Measurements from ENCODE around the gene TTLL10. TPM values are rescaled to one million over a fixed set of nuclear protein-coding genes. Genes with fewer than 3 reads are reported as not detected.

Gene TTLL10
- total and polyA plus RNA-seq, 4 experiments from 2014 or later = 0.27 to 0.45 TPM; not detected in 2

DNA sequence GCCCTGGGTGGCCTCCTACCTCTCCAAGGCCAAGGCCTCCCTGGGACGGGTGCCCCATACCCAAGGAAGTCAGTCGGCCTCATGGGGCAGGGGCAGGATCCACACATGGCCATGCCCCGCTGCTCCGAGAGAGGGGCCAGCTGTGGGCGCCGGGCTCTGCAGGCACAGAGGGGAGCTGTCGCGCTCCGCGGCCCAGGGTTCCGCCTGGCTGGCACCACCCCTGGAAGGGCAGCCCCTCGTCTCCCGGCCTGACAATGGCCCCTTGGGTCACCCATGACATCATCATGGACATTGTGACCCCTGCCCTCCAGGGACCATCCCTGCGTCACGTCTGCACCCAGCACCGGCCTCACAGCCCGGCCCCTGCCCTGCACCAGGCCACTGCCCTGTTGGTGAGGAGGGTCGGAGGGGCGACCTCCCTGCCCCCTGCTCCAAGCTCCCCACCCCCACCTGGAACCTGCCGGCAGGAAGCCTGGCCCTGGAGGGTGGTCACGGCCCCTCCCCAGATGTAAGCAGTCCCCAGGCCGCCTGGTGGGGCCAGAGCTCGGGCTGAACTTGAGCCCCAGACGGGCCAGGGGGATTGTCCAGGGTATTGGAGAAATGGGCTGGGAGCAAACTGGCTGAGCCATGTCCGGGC lies 5.8 kb downstream of the TTLL10 start:
- H3K36me3 ChIP-seq (ENCODE audit: insufficient read depth, low read length) = no peaks in the 10 kb centered on the region
- intact Hi-C loops (cut with micrococcal nuclease) = no loop called here
- ChIA-PET CTCF (ENCODE audit: partially characterized antibody) (no interaction called here), POLR2A (ENCODE audit: partially characterized antibody) (interaction anchor here (1.6 kb wide), 1 partner anchor 22 kb away, joined by 4 read pairs; no protein-coding TSS in a partner anchor)
- DNase-seq = no peak
- Mint-ChIP-seq H3K27me3 (peaks cover 6 to 8% of the 10 kb centered on the region in 2 donors), H3K4me1 (peaks cover 2 to 25% (median 8%) of the 10 kb centered on the region in 4 donors), H3K4me3 (no peak overlapping the region), H3K27ac (no peak overlapping the region), H3K9me3 (peaks cover 0 to 2% (median 0%) of the 10 kb centered on the region in 8 donors), H3K36me3 (no peaks in the 10 kb centered on the region)
- no peak overlapping the region for H3K4me3 ChIP-seq (ENCODE audit: low read length in 2 of 2)
- no peaks in the 10 kb centered on the region for H3K27me3 ChIP-seq (ENCODE audit: insufficient read depth, low read length)
- H3K27ac ChIP-seq (ENCODE audit: low read depth, low read length) = no peak overlapping the region
- H3K9me3 ChIP-seq (ENCODE audit: control insufficient read depth in 1 of 2, low read length in 2 of 2) = no peaks in the 10 kb centered on the region
- H3K4me1 ChIP-seq (ENCODE audit: insufficient read depth, low read length) = peaks cover 2% of the 10 kb centered on the region

DNA sequence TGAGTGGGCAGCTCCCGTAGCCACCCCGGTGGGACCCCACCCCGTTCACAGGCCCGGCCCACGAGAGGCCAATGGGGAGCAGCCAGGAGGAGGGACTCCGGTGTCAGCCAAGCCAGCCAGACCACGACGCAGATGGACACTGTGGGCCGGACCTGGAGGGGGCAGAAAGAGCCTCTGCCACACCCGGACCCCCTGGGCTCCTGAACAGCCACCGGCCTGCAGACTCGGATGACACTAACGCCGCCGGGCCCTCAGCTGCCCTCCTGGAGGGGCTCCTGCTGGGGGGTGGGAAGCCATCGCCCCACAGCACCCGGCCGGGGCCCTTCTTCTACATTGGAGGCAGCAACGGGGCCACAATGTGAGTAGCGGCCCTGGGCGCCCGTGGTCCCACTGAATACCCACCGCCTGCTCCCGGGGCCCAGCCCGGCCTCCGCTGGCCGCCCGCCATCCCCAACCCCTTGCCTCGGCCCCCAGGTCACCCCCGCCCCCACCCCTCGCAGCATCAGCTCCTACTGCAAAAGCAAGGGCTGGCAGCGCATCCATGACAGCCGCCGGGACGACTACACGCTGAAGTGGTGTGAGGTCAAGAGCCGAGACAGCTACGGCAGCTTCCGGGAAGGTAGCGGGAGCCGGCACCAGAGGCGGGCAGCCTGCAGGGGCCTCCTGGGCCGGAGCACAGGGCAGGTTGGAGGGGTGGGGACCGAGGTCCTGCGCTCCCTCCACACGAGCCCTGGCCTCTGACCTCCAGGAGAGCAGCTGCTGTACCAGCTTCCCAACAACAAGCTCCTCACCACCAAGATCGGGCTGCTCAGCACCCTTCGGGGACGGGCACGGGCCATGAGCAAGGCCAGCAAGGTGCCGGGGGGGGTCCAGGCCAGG lies 6.5 kb downstream of the TTLL10 start:
- no peak overlapping the region for H3K4me3 ChIP-seq (ENCODE audit: low read length in 2 of 2)
- Mint-ChIP-seq H3K9me3 (peaks cover 0 to 2% (median 0%) of the 10 kb centered on the region in 8 donors), H3K4me3 (no peak overlapping the region), H3K27ac (no peak overlapping the region), H3K36me3 (no peaks in the 10 kb centered on the region), H3K27me3 (peaks cover 6 to 8% of the 10 kb centered on the region in 2 donors), H3K4me1 (peaks cover 2 to 20% (median 8%) of the 10 kb centered on the region in 4 donors)
- CTCF ChIA-PET (ENCODE audit: partially characterized antibody) = no interaction called here
- no peak overlapping the region for H3K27ac ChIP-seq (ENCODE audit: low read depth, low read length)
- POLR2A ChIA-PET (ENCODE audit: partially characterized antibody) = no interaction called here
- no peaks in the 10 kb centered on the region for H3K4me1 ChIP-seq (ENCODE audit: insufficient read depth, low read length)
- DNase-seq = no peak
- H3K27me3 ChIP-seq (ENCODE audit: insufficient read depth, low read length) = no peaks in the 10 kb centered on the region
- no peaks in the 10 kb centered on the region for H3K9me3 ChIP-seq (ENCODE audit: control insufficient read depth in 1 of 2, low read length in 2 of 2)
- no peaks in the 10 kb centered on the region for H3K36me3 ChIP-seq (ENCODE audit: insufficient read depth, low read length)
- intact Hi-C loops (cut with micrococcal nuclease) = no loop called here

DNA sequence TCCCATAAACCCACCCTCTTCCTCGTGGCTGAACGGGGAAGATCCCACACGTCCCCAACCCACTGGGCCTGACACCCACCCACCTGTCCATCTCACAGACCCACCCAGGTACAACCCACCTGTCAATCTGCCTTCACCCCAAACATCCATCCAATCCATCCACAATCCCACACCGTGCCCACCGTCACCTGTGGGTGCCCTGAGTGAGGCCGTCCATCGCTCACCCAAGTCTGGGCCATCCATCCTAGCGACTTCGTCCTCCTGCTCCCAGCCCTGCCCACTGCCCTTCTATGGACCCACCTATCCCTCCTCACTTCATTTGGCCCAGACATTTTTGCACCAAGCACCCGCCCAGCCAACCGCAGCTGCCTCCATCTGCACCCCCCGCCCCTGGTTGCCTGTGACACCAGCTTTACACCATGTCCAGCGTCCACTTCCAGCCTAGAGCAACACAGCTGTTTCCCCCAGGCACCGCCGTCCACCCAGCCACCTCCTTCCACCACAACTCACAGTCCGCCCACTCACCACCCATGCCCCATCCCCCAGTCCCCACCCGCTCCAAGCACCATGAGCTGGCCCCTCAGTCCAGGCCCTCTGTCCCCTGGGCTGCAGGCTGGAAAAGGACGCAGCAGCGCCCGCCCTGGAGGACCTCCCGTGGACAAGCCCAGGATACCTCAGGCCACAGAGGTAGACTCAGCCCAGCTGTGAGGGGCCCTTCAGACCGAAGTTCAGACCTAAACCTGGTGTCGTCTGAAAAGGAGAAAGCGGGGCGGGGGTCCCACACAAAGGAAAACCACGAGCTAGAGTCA lies 7.7 kb downstream of the TTLL10 start:
- Mint-ChIP-seq H3K27me3 (peaks cover 6 to 8% of the 10 kb centered on the region in 2 donors), H3K36me3 (no peaks in the 10 kb centered on the region), H3K4me1 (peaks cover 2 to 15% (median 8%) of the 10 kb centered on the region in 4 donors), H3K9me3 (peaks cover 0 to 2% (median 0%) of the 10 kb centered on the region in 8 donors), H3K27ac (peak overlapping the region in 2 of 7 donors; percentile 56 to 75), H3K4me3 (no peak overlapping the region)
- H3K4me1 ChIP-seq (ENCODE audit: insufficient read depth, low read length) = no peaks in the 10 kb centered on the region
- no peak for DNase-seq
- no peak overlapping the region for H3K4me3 ChIP-seq (ENCODE audit: low read length in 2 of 2)
- H3K9me3 ChIP-seq (ENCODE audit: control insufficient read depth in 1 of 2, low read length in 2 of 2) = no peaks in the 10 kb centered on the region
- H3K27ac ChIP-seq (ENCODE audit: low read depth, low read length) = no peak overlapping the region
- no peaks in the 10 kb centered on the region for H3K36me3 ChIP-seq (ENCODE audit: insufficient read depth, low read length)
- H3K27me3 ChIP-seq (ENCODE audit: insufficient read depth, low read length) = no peaks in the 10 kb centered on the region
- intact Hi-C loops (cut with micrococcal nuclease) = no loop called here
- POLR2A ChIA-PET (ENCODE audit: partially characterized antibody) = no interaction called here
- CTCF ChIA-PET (ENCODE audit: partially characterized antibody) = no interaction called here

DNA sequence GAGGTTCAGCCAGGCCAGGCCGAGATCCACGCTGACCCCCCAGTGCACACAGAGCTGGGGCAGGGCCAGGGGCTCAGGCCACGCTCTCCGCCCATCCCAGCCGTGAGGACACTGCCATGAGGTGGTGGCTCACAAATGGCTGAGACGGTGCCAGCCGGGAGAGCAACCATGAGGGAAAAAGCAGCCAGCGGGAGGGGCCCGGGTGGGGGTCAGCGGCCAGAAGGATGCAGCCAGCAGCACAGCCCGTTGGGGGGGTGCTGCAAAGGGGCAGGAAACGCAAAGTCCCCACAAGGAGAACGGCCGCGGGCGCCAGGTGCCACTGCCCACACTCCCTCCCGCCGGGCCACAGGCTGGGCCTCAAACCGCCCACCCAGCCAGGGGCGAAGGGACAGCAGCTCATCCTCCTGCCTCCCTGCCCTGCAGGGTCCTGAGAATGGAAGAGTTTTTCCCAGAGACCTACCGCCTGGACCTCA lies 8.3 kb downstream of the TTLL10 start:
- Histone ChIP-seq H3K27ac (ENCODE audit: low read depth, low read length) (no peak overlapping the region), H3K4me1 (ENCODE audit: insufficient read depth, low read length) (no peaks in the 10 kb centered on the region), H3K36me3 (ENCODE audit: insufficient read depth, low read length) (no peaks in the 10 kb centered on the region), H3K4me3 (ENCODE audit: low read length in 2 of 2) (no peak overlapping the region), H3K9me3 (ENCODE audit: control insufficient read depth in 1 of 2, low read length in 2 of 2) (no peaks in the 10 kb centered on the region), H3K27me3 (ENCODE audit: insufficient read depth, low read length) (no peaks in the 10 kb centered on the region)
- DNase-seq = no peak
- Mint-ChIP-seq H3K27ac (no peak overlapping the region), H3K4me1 (peaks cover 0 to 10% (median 5%) of the 10 kb centered on the region in 4 donors), H3K9me3 (peaks cover 0 to 2% (median 0%) of the 10 kb centered on the region in 8 donors), H3K36me3 (no peaks in the 10 kb centered on the region), H3K27me3 (peaks cover 6% of the 10 kb centered on the region in 2 donors), H3K4me3 (no peak overlapping the region)
- CTCF ChIA-PET (ENCODE audit: partially characterized antibody) = no interaction called here
- intact Hi-C loops (cut with micrococcal nuclease) = no loop called here
- POLR2A ChIA-PET (ENCODE audit: partially characterized antibody) = no interaction called here

DNA sequence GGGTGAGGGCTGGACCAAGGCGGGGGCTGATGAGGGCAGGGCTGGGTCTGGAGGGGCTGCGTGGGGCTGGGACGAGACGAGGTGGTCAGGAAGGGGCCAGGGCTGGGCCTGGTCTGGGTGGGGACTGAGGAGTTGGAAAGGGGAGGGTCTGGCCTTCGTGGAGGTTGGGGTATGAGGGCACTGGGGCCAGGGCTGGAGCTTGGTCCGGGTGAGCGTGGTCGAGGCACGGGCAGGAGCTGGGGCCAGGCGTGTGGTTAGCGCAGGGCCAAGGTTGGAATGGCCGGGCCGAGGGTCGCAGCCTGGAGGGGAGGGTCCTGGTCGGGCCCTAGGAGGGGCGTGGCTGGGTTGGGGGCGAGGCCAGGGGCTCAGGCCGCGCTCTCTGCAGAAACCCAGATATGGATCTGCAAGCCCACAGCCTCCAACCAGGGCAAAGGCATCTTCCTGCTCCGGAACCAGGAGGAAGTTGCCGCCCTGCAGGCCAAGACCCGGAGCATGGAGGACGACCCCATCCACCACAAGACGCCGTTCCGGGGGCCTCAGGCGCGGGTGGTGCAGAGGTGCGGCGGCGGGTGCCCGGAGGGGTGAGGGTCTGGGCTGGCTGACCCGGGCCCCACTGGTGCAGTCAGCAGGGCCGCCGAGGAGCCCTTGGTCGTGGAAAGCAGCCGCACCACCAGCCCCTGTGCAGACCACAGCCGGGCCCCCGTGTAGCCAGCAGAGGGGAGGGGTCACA lies 9.0 kb downstream of the TTLL10 start:
- no peaks in the 10 kb centered on the region for H3K9me3 ChIP-seq (ENCODE audit: control insufficient read depth in 1 of 2, low read length in 2 of 2)
- ChIA-PET POLR2A (ENCODE audit: partially characterized antibody) (no interaction called here), CTCF (ENCODE audit: partially characterized antibody) (no interaction called here)
- no peaks in the 10 kb centered on the region for H3K36me3 Mint-ChIP-seq
- no peak for DNase-seq
- no peaks in the 10 kb centered on the region for H3K27me3 ChIP-seq (ENCODE audit: insufficient read depth, low read length)
- H3K4me1 ChIP-seq (ENCODE audit: insufficient read depth, low read length) = no peaks in the 10 kb centered on the region
- H3K27ac ChIP-seq (ENCODE audit: low read depth, low read length) = no peak overlapping the region
- peak overlapping the region in 1 of 8 donors; percentile 17 for H3K4me3 Mint-ChIP-seq
- peak overlapping the region in 1 of 7 donors; percentile 66 for H3K27ac Mint-ChIP-seq
- intact Hi-C loops (cut with micrococcal nuclease) = no loop called here
- H3K9me3 Mint-ChIP-seq = peaks cover 0 to 2% (median 0%) of the 10 kb centered on the region in 8 donors
- peaks cover 0 to 9% (median 3%) of the 10 kb centered on the region in 4 donors for H3K4me1 Mint-ChIP-seq
- H3K27me3 Mint-ChIP-seq = peaks cover 5 to 6% of the 10 kb centered on the region in 2 donors
- no peaks in the 10 kb centered on the region for H3K36me3 ChIP-seq (ENCODE audit: insufficient read depth, low read length)
- H3K4me3 ChIP-seq (ENCODE audit: low read length in 2 of 2) = no peak overlapping the region

DNA sequence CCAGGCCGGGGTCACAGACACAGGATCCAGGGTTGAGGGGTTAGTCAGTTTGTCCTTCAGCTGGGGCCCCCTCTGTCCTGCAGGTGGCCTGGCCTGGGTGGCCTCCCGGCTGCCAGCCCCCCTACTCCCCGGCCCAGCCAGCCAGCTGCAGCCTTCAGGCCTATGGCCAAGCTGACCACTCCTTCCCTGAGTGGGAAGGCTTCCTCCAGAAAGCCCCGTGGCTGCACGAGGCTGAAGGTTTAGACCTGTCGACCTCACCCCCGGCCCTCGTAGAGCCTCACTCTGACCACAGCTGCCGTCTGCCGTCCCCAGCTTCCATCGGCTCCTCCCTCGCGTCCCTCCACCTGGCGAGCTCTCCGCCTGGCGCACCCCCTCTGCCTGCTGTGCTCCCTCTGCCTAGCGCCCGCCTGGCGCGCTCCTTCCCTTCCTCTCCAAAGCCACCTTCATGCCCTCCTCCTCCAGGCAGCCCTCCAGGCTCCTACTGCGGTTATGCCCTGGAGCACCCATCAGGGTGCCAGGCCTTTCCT lies 9.6 kb downstream of the TTLL10 start:
- intact Hi-C loops (cut with micrococcal nuclease) = no loop called here
- Histone ChIP-seq H3K27ac (ENCODE audit: low read depth, low read length) (no peak overlapping the region), H3K9me3 (ENCODE audit: control insufficient read depth in 1 of 2, low read length in 2 of 2) (no peaks in the 10 kb centered on the region), H3K27me3 (ENCODE audit: insufficient read depth, low read length) (no peaks in the 10 kb centered on the region), H3K36me3 (ENCODE audit: insufficient read depth, low read length) (no peaks in the 10 kb centered on the region), H3K4me1 (ENCODE audit: insufficient read depth, low read length) (no peaks in the 10 kb centered on the region), H3K4me3 (ENCODE audit: low read length in 2 of 2) (no peak overlapping the region)
- ChIA-PET CTCF (ENCODE audit: partially characterized antibody) (no interaction called here), POLR2A (ENCODE audit: partially characterized antibody) (no interaction called here)
- no peak for DNase-seq
- Mint-ChIP-seq H3K4me3 (peak overlapping the region in 1 of 8 donors; percentile 39), H3K27ac (peak overlapping the region in 1 of 7 donors; percentile 63), H3K36me3 (no peaks in the 10 kb centered on the region), H3K4me1 (peaks cover 1 to 9% (median 3%) of the 10 kb centered on the region in 4 donors), H3K9me3 (peaks cover 0 to 2% (median 0%) of the 10 kb centered on the region in 8 donors), H3K27me3 (peaks cover 5 to 6% of the 10 kb centered on the region in 2 donors)
